GM10266 (cell line): ENCODE measurements around the gene PPT1.

Experiments used
- DNase-seq: peaks from one replicate; pipeline ENCODE4 v3.0.0; 2012; ENCODE audit errors: extremely low spot score
- CTCF ChIP-seq: IDR thresholded peaks from 2 replicates; pipeline ENCODE4 v1.5.1; 2012; ENCODE audit warnings: mild to moderate bottlenecking, low read depth; ENCODE audit not compliant: control insufficient read depth, insufficient read depth; ENCODE audit errors: missing control alignments

PPT1 gene

DNA sequence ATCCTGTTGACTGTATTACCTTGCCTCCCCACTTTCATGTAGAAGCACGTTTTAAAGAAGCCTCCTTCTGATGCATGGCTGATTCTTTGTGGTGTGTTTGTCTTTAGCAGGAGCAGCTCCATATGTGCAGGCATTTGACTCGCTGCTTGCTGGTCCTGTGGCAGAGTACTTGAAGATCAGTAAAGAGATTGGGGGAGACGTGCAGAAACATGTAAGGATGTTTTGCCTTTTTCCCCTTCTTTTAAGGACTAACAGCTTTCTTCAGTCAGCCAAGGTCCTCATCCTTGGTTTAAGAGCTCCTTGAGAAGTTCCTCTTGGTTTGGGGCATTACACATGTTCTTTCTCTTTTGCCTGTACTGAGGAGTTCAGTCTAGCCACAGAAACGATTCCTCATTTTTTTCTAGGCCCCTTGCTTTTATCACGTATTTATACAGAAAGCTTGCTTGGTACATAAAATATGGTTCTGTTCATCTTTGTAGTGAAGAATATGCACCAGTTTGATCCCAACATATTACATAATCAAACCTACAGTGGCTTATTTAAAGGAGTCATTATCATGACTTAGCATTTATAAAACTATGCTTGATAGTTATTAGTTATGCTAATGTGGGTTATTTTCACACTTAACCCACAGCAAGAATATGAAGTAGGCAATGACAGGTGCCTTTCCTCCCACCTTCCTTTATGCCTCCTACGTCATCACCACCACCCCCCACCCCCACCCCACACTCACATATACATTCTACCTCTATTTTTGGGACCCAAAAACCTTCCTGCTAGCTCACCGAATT, 36.9 kb downstream of the PPT1 start:
- TF ChIP-seq CTCF, result no peak
- DNase-seq, result no peak

GRCh38 chr1:40059338-40059959, 37.6 kb downstream of the PPT1 start:
- DNase-seq, result no peak
- TF ChIP-seq CTCF, result peak; percentile 24

DNA sequence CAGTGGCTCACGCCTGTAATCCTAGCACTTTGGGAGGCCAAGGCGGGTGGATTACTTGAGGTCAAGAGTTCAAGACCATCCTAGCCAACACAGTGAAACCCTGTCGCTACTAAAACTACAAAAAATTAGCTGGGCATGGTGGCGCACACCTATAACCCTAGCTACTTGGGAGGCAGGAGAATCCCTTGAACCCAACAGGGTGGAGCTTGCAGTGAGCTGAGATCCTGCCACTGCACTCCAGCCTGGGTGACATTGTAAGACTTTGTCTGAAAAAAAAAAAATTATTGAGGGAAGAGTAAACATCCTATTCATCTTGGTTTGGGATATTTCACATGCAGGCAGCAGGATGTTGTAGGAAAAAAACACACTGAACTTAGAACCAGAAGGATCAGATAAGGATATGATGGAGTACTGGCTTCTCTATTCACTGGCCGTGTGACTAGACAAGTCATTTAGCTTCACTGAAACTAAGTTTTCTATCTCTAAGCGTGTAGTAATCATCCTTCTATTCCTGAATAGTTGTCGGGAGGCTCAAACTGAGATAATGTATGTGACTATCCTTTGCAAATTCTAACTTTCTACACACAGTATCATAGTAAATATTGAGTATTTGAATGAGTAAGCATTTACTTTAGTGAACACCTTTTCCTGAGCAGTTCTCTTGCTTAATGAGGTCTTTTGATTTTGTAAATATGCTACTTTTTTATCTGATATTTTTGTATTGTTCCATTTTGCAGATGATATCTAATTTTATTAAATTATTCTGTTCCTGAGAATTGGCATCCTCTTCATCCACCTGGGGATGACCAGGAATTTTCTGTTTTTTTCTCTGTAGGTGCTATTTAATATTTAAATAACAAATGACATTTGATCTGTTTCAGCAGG, 38.4 kb downstream of the PPT1 start:
- TF ChIP-seq CTCF, result no peak

GRCh38 chr1:40058097-40058452, 39.0 kb downstream of the PPT1 start:
- DNase-seq, result no peak
- TF ChIP-seq CTCF, result no peak

More for the DNA sequence above, 38.4 kb downstream of the PPT1 start:
- DNase-seq, result no peak

DNA sequence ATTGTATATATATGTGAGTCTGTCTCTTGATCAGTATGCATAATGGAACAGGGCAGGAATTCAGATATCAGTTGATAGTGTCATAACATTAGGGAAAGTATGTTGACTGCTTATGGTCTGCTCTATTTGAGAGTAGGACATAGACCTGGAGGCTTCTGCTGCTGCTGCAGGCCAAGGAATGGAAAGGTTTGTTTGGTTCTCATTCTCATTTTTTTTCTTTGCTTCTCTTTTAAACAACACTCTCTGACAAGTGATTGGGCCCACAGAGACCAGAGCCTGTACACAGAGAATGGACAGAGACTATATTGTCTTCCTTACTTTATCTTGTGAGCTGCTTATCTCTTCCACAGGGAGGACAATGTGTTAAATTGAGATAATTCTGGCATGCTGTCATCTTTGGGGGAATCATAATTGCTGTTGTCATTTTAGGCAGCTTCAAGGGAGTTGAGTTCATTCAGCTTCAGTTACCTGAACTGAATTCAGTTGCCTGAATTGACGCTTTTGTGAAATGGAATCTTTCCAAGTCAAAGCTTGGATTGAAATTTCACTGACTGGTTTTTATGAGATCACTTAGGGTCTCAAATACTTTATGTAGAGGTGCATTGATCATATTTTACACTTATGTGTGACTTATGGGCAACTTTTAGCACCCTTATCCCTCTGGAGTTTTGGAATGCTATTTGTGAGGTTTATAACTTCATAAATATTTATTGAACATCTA, 39.6 kb downstream of the PPT1 start:
- no peak for TF ChIP-seq CTCF
- no peak for DNase-seq

- no peak for TF ChIP-seq CTCF
- no peak for DNase-seq
Measured at GRCh38 chr1:40056519-40057309, 40.3 kb downstream of the PPT1 start.
